HG03575 (cell line): ENCODE data around the gene CHTF18.
"Not testable (repeated sequence)": the region's sequence is repeated elsewhere in the genome, so short reads cannot be mapped to it uniquely, and the experiment has no call there.

Experiments
- ATAC-seq: cut with Tn5 transposase; IDR thresholded peaks from one replicate; pipeline ENCODE4 v1.9.1; 2021; ENCODE audit not compliant: unreplicated experiment, insufficient number of reproducible peaks, low FRiP score; ENCODE audit errors: extremely low read depth

CHTF18 gene

DNA sequence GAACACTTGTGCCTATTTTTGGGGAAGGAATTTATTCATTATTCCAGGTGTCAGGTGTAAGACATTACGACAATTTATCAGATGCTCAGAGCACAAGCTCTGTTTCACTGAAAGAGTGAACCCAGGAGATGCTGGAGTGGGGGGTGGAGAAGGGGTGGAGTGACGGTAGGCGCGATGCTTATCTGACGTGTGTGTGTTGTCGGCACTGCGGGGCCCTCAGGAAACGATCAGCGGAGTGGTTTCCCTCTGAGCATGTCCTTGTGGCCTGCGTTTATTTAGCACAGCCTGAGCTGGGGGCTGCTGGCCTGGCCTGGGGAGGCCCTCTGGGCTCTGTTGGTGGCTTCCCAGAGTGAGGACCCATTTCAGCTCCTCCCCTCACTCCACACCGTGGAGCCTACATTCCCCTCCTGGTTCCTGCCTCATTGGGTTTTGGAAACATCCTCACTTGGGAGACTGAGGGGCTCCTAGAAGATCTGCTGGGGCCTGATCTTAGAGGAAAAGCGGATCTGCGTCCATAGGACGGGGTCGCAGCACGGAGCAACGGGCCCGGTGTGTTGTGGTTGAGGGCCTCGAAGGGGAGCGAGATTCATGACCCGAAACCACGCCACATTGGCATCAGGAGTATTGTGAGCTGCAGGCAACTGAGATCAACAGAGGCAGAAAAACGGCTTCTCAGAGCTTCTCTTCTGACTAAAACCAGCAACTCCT lies 31.1 kb downstream of the CHTF18 start:
- no peak for ATAC-seq

DNA sequence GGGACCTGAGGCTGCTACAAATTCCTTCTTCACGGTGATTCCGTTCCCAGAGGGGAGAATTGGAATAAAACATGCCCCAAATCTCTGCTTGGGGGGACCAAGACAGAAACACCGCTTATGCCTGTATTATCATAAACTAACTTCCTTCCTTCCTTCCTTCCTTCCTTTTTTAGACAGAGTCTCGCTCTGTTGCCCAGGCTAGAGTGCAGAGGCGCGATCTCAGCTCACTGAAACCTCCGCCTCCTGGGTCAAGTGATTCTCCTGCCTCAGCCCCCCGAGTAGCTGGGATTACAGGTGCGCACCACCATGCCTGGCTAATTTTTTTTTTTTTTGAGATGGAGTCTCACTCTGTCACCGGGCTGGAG lies 31.6 kb downstream of the CHTF18 start:
- not testable (repeated sequence) for ATAC-seq

DNA sequence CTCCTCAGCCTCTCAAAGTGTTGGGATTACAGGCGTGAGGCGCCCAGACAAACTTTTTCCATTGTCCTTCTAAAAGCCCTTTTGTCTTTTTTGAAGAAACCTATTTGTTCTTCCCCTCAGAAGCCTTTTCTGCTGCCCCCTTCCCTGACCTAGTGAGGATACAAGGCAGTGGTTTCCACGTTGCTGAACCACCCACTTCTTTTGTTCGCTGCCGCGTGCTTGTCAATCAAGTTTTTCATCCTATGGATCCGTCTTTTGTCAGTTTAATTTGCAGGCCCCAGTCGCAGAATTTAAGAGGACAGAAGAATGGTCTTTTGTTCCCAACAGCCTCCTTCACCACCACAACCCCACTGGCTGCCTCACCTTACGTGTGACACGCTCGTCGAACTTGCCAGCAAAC lies 32.3 kb downstream of the CHTF18 start:
- ATAC-seq = no peak

DNA sequence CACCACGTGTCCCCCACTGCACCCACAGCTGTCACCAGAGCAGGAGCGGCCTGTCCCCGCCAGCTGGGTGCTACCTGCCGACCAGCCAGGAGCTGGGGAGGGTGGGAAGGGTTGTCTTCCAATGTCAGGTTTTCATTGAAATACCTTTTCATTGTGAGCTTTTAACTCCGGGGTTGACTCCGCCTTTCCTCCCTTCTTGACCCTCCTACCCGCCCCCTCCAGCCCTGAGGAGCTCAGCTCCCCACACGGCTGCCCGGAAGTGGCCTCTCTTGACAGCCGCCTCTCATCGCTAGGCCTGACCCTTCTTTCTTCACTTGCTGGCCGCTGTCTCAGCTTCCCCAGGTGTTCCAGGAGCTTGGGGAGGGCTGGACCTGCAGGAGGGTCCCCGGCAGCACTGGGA lies 33.3 kb downstream of the CHTF18 start:
- ATAC-seq = no peak

DNA sequence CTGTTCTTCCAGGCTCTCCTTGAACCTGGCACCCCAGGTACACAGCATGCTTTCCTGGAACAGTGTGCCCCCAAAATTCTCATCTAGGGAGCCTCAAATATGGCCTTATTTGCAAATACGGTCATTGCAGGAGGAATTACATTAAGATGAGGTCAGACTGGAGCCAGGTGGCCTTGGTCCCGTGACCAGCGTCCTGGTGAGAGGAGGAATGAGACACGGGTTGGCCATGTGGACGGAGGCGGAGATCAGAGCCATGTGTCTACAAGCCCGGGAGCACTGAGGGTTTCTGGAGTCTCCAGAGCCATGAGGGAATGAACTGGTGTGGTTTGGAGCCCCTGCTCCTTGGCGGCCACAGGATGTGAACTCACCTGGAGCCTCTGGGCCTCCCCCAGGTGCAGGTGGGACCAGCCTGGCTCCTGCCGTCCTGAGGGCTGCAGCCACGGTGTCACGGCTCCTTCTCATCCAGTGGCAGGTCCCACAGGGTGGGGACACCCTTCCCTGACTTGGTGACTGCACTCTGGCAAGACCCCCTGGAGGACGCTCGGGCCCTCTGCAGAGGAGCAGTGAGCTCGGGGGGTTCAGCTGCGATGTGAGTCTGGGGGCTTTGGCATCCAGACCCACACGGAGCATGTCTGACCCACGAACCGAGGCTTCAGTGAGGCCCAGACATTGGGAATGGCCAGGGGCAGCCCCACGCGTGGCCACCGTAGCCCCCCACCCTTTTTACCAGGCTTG lies 33.9 kb downstream of the CHTF18 start:
- ATAC-seq = no peak

DNA sequence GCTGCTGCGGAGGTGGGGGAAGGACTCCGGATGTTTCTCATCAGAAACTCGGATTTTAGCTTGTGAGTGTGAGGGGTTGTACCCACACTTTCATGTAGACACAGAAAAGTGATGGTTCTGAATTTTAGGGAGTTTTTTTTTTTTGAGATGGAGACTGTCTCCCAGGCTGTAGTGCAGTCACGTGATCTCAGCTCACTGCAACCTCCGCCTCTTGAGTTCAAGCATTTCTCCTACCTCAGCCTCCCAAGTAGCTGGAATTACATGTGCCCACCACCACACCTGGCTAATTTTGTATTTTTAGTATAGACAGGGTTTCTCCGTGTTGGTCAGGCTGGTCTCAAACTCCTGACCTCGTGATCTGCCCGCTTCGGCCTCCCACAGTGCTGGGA lies 34.5 kb downstream of the CHTF18 start:
- no peak for ATAC-seq

DNA sequence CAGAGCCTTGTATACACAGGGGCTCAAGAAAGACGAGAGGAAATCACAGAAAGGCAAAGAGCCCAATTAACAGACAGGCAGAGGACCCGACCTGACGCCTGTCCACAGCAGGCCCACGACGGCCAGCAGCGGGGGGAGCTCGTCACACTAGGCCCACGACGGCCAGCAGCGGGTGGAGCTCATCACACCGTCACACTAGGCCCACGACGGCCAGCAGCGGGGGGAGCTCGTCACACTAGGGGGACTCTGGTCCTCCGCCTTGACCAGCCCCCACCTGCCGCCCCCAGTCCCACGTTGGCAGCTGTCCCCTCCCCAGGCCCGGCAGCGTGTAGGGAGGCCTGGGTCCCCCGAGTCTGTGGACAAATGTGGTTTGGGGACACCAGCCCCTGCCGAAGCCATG lies 35.8 kb downstream of the CHTF18 start:
- no peak for ATAC-seq

DNA sequence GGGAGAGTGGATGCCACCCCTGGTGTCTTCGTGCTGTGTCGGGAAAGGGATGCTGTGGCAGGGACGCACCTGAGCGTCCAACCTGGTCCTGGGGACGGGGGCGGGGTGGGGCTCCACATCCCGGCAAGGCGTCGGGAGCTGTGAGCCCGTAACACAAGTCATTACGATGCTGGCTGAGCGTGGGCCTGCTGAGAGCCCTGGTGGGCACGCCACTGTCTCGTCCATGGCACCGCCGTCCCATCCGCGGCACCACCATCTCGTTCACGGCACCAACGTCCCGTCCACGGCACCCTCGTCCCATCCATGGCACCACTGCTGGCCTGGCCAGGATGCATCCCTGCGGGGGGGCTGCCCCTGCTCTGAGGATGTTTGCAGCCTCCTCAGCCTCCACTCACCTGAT lies 36.2 kb downstream of the CHTF18 start:
- no peak for ATAC-seq

DNA sequence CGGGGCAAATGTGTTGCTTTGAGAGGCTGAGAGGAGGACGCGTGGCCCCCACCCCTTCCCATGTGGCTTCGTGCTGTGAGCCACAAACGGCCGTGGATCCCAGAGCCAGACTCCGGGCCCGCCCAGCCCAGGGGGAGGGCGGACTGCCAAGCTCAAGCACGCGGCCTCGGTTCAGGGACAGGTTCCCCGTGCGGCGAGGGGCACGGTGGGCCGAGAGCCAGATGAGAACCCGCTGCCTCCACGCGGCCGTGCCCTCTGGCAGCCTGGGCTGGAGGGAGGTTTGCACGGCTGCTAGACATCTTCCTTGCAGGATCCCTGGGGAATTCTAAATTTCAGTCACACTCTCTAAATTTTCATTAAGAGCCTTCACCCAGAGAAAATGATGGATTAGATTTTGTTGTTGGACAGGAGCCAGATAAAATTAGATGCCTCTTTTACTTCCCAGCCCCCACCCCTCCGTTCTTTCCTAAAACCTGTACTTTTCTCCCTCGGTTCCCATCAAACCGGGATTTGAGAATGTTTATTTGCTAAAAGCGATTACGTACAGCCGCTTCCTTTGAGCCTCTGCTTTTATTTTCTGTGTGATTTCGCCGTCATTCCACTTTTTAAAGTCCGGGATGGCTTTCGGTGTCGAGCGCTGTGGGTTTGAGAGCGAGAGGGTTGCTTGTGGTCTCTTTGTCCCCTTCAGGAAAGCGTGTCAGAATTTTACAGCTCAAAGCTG lies 37.1 kb downstream of the CHTF18 start:
- ATAC-seq = no peak

DNA sequence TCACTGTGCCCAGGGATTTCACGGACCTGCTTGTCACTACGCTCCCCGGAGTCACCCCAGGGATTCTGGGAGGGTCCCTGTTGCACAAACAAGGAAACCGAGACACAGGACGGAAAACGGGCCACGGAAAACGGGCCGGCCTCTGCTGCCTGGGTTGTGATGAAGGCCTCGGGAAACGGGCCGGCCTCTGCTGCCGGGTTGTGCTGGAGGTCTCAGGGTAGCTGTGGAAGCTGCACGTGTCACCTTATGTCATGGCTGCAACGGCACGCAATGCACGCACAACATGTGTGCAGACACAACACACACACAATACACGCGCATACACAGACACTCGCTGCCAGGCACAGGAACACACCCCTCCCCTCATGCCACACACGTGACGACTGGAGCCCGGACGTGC lies 39.1 kb downstream of the CHTF18 start:
- ATAC-seq = no peak

DNA sequence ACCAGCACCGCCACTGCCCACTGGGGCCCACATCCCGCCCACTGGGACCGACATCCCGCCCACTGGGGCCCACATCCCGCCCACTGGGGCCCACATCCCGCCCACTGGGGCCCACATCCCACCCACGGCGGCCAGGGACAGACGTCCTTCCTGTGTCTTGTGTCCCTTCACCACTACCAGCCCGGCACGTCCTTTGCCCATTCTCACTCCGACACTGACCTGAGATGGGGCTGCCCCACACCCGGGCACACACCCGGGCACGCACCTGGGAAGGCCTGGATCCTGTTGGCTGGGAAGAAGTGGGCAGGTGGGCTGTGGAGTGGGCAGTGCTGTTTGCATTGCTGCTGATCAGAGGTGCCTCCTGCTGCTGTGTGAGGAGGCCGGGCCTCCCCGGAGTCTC lies 40.5 kb downstream of the CHTF18 start:
- ATAC-seq = no peak

DNA sequence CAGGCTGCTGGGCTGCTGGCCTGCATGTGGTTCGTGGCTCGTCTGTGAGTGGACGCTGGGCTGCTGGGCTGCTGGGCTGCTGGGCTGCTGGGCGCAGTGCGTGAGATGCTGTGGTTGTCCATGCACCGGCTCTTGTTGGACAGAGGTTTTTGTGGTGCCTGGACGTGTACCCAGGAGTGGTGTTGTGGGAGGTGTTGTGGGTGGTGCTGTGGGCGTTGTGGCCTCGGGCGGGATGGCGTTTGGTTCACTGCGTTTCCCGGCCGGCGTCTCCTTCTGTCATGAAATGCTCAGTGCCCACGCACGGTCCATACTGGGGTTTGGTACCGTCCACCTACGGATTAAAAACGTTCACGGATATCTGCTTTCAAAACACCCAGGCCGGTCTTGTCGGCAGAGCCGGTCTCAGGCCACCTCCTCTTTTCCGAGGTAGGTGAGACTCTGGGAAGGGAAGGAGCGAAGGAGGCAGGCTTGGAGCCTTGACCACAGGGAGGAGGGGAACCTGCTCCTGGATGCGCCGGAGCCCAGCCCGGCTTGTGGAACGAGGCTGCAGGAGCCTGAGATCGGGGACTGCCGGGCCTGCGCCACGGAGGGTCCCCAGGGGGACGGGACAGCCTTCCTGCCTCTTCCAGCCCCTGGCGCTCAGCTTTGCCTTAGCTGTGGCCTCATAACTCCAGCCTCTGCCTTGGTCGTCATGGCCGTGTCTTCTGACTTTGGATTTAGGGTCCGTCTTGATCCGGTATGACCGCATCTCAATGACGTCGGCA lies 41.9 kb downstream of the CHTF18 start:
- no peak for ATAC-seq

DNA sequence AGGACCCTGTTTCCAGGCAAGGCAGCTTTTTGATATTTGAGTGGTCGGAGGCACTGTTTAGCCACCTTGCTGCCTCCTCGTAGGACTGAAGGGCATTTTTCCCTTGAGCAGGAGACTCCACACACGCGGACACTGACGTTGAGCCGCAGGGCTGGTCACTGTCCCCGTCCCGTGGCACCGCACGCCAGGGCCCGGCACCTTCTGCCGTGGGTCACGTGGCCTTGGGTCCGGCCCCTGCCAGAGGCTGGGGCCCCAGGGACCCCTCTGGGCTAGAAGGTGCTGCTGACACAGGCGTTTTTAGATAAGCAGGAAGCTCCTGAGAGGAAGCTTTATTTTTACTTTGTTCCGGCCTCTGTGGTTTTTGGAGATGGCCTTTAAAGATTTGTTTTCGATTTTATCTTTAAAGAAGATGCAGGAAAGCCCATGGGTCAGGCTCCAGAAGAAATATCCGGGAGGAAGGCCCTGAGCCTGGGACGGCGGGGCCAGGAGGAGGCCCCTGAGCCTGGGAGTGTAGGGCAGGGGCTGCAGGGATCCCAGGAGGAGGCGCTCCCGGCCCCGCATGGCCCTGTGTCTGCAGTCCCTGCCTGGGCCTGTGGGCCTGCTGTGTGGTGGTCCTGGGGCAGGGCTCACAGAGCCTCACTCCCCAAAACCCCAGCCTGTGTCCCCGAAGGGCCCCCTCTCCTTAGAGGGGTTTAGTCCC lies 42.6 kb downstream of the CHTF18 start:
- no peak for ATAC-seq

DNA sequence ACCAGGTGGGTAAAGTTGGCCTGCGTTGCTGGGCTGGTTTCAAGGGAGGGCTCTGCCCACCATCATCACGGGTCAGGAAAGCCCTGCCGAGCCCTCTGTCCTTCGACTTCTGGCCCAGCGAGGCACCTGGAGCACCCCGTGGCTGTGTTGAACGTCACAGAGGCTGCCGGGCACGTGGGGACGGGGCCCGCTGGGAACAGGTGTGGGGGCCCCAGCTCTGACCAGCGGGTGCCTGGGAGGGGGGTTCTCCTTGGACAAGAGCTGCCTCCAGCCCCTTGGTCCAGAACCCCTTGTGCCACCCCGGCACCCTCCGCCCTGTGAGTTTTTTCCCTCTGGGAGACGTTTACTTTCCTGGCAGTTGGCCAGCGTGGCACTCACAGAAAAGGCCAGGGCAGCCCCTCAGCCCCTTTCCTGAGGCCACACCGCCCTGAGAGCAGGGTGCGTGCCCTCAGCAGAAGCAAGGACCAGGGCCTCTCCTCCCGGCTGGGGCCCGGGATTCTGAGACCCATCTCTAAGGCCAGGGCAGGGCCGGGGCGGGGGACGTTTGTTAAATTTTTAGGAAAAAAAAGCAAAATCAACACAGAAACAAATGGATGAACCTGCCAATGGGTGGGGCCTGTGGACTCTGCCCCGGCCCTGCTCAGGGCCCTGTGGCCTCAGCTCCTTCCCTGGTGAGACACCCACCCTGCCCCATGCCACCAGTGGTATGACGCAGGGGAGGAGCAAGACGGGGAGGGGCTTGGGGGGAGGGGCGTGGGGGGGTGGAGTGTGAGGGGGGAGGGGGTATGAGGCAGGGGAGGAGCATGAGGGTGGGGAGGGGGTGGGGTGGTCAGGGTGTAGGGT lies 43.4 kb downstream of the CHTF18 start:
- no peak for ATAC-seq

DNA sequence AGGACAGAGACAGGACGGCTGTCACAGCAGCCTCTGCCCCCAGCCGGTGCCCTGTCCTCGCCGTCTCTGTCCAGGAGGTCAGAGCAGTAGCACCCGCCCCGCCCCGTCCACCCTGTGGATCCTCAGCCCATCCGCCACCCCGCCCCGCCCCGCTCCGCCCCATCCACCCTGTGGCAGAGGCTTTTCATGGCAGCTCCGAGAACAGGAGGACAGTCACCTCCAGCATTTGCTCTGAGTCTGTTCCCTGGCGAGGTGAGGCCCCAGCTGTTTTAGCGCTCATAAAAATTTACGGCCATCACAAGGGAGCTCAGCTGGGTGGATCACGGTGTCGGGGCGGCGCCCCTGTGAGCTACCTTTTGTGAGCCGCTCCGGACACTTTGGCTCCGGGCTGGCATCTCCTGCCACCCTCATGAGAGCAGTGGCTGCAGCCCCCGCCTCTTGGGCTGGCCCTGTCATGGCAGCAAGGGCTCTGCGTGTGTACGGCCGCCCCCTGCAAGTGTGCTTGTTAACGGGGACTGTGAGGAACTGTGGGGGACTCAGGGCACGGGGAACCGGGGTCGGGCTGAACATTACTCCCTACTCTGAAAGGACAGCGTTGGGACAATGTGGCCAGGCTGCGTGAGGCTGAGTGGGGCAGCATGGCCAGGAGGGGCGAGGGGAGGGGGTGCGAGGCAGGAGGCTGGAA lies 44.4 kb downstream of the CHTF18 start:
- ATAC-seq = no peak

DNA sequence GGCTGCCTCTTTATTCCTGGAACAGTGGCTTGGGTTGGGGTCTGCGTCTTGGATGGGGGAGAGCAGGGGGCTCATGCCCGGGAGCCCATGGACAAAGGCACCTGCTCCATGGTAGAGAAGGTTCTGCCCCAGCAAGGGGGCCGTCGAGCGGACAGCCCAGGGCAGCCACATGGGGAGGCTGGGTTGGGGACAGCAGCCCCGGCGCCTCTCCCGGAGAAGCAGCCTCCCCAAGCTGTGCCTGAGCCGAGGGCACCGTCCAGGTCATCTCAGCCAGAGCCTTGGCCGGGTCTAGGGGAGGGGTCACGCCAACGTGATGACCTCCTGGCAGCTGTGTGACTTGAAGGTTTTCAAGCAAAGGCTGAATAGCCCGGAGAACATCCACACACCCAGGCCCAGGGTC lies 45.0 kb downstream of the CHTF18 start:
- ATAC-seq = no peak

DNA sequence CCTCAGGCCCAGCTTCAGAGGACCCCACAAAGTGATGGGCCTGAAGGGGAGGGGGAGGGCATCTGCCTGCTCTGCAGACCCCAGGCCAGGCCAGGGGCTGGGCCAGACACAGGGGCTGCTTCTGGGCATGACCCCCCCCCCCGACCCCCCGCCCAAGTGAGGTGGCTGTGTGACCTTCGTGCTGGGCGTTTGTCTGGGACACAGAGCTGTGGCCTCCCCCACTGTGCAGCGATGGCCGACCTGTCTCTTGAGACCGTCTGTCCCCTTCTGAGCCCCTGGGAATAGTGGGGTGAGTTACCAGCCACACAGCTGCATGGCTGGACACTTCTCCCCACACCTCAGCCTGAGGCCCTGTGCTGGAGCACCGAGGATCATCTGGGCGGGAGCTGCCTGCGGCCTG lies 47.0 kb downstream of the CHTF18 start:
- no peak for ATAC-seq

DNA sequence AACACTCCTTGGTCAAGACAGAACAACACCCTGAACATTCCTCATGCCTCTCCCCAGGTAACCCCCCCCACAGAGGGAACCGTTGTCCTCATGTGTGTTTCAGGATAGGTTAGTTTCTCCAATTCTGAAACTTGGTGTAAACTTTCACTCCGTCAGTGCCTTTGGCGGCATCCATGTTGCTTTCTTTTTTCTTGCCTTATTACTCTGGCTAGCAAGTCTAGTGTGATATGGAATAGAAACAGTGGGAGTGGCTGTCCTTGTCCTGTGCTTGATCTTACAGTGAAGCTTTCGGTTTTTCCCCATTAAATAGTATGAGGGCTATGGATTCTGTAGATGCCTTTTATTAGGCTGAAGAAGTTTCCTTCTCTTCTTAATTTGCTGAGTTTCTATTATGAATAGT lies 47.8 kb downstream of the CHTF18 start:
- no peak for ATAC-seq
